Measurements from ENCODE around the gene CEACAM7.

Gene CEACAM7

GRCh38 chr19:41688098-41688497 lies at the start of gene CEACAM7:
Gene CEACAM7, minus strand, starts transcription at chr19:41688270. Its CDS starts 105 bp downstream, at chr19:41688165.
- no peak for TF ChIP-seq CTCF (IDR thresholded peaks at IDR 0.05; ENCODE audit: low read depth, low read length)
- DNase-seq (ENCODE audit: low read depth, low spot score) = no peak
- H3K4me3 ChIP-seq (ENCODE audit: low read depth, low read length) = no peak within 1 kb of the TSS
- in situ Hi-C loops (cut with HindIII; ENCODE audit: low sequenced_read_pairs) = no loop called here

GRCh38 chr19:41735071-41735600 lies 47.1 kb upstream of the CEACAM7 start:
- no peak for DNase-seq (ENCODE audit: low read depth, low spot score)
- no peak overlapping the region for H3K4me3 ChIP-seq (ENCODE audit: low read depth, low read length)
- in situ Hi-C loops (cut with HindIII; ENCODE audit: low sequenced_read_pairs) = no loop called here
- no peak for TF ChIP-seq CTCF (IDR thresholded peaks at IDR 0.05; ENCODE audit: low read depth, low read length)

GRCh38 chr19:41734585-41734984 lies 46.5 kb upstream of the CEACAM7 start:
- no peak for TF ChIP-seq CTCF (IDR thresholded peaks at IDR 0.05; ENCODE audit: low read depth, low read length)
- DNase-seq (ENCODE audit: low read depth, low spot score) = no peak
- no peak overlapping the region for H3K4me3 ChIP-seq (ENCODE audit: low read depth, low read length)
- in situ Hi-C loops (cut with HindIII; ENCODE audit: low sequenced_read_pairs) = no loop called here

- TF ChIP-seq CTCF (IDR thresholded peaks at IDR 0.05; ENCODE audit: low read depth, low read length) = no peak
- DNase-seq (ENCODE audit: low read depth, low spot score) = no peak
- in situ Hi-C loops (cut with HindIII; ENCODE audit: low sequenced_read_pairs) = no loop called here
- H3K4me3 ChIP-seq (ENCODE audit: low read depth, low read length) = no peak overlapping the region
Measured at GRCh38 chr19:41734156-41734555, 46.1 kb upstream of the CEACAM7 start.

GRCh38 chr19:41726493-41726892 lies 38.4 kb upstream of the CEACAM7 start:
- in situ Hi-C loops (cut with HindIII; ENCODE audit: low sequenced_read_pairs) = no loop called here
- no peak for DNase-seq (ENCODE audit: low read depth, low spot score)
- TF ChIP-seq CTCF (IDR thresholded peaks at IDR 0.05; ENCODE audit: low read depth, low read length) = no peak
- H3K4me3 ChIP-seq (ENCODE audit: low read depth, low read length) = no peak overlapping the region

- no peak overlapping the region for H3K4me3 ChIP-seq (ENCODE audit: low read depth, low read length)
- in situ Hi-C loops (cut with HindIII; ENCODE audit: low sequenced_read_pairs) = no loop called here
- DNase-seq (ENCODE audit: low read depth, low spot score) = no peak
- TF ChIP-seq CTCF (IDR thresholded peaks at IDR 0.05; ENCODE audit: low read depth, low read length) = no peak
Measured at GRCh38 chr19:41720103-41720502, 32.0 kb upstream of the CEACAM7 start.

- TF ChIP-seq CTCF (IDR thresholded peaks at IDR 0.05; ENCODE audit: low read depth, low read length) = no peak
- no peak for DNase-seq (ENCODE audit: low read depth, low spot score)
- no peak overlapping the region for H3K4me3 ChIP-seq (ENCODE audit: low read depth, low read length)
- in situ Hi-C loops (cut with HindIII; ENCODE audit: low sequenced_read_pairs) = no loop called here
Measured at GRCh38 chr19:41718761-41719160, 30.7 kb upstream of the CEACAM7 start.
